Measurements from ENCODE around the gene ADRM1. TPM values are rescaled to one million over a fixed set of nuclear protein-coding genes. Genes with fewer than 3 reads are reported as not detected.

Gene ADRM1
- total RNA-seq, 1 donor from 2014 or later: 29.6 TPM

- no peak for DNase-seq (ENCODE audit: low spot score)
Measured at GRCh38 chr20:62354031-62354808, 51.4 kb downstream of the ADRM1 start.

GRCh38 chr20:62354811-62355341 lies 52.1 kb downstream of the ADRM1 start:
- no peak for DNase-seq (ENCODE audit: low spot score)

GRCh38 chr20:62355516-62355877 lies 52.7 kb downstream of the ADRM1 start:
- no peak for DNase-seq (ENCODE audit: low spot score)

- DNase-seq (ENCODE audit: low spot score): peak; percentile 60
Measured at GRCh38 chr20:62355878-62356588, 53.2 kb downstream of the ADRM1 start.

- no peak for DNase-seq (ENCODE audit: low spot score)
Measured at GRCh38 chr20:62356589-62357186, 53.9 kb downstream of the ADRM1 start.

GRCh38 chr20:62357187-62357667 lies 54.4 kb downstream of the ADRM1 start:
- DNase-seq (ENCODE audit: low spot score): peak; percentile 55

- peak; percentile 3 for DNase-seq (ENCODE audit: low spot score)
Measured at GRCh38 chr20:62357681-62358080, 54.9 kb downstream of the ADRM1 start.

Other genes starting within 250 kb of the ADRM1 start
- gene TAF4, start 237.1 kb upstream of the ADRM1 start, total RNA-seq (ENCODE audit: insufficient read depth, low replicate concordance): 16.4 TPM
- gene LSM14B, start 180.5 kb upstream of the ADRM1 start, total RNA-seq (ENCODE audit: insufficient read depth, low replicate concordance): 42.6 TPM
- 166 TPM for gene PSMA7, start 159.6 kb upstream of the ADRM1 start, total RNA-seq (ENCODE audit: insufficient read depth, low replicate concordance)
- 5.5 TPM for gene SS18L1, start 159.2 kb upstream of the ADRM1 start, total RNA-seq (ENCODE audit: insufficient read depth, low replicate concordance)
- 14.4 TPM for gene MTG2, start 120.0 kb upstream of the ADRM1 start, total RNA-seq (ENCODE audit: insufficient read depth, low replicate concordance)
- not detected for gene HRH3, start 82.7 kb upstream of the ADRM1 start, total RNA-seq (ENCODE audit: insufficient read depth, low replicate concordance)
- gene OSBPL2, start 64.5 kb upstream of the ADRM1 start, total RNA-seq (ENCODE audit: insufficient read depth, low replicate concordance): 42.4 TPM
- 26.2 TPM for gene LAMA5, start 64.3 kb downstream of the ADRM1 start, total RNA-seq (ENCODE audit: insufficient read depth, low replicate concordance)
- gene RPS21, start 84.1 kb downstream of the ADRM1 start, total RNA-seq (ENCODE audit: insufficient read depth, low replicate concordance): 549 TPM
- 0.96 TPM for gene CABLES2, start 104.3 kb downstream of the ADRM1 start, total RNA-seq (ENCODE audit: insufficient read depth, low replicate concordance)
- not detected for gene RBBP8NL, start 124.5 kb downstream of the ADRM1 start, total RNA-seq (ENCODE audit: insufficient read depth, low replicate concordance)
- 0.48 TPM for gene GATA5, start 173.0 kb downstream of the ADRM1 start, total RNA-seq (ENCODE audit: insufficient read depth, low replicate concordance)